HK-2 (cell line): ENCODE results near the gene PHLDB2.
A peak's percentile ranks its signal among the peaks of the same experiment; 100 is the strongest.

Source experiments
- DNase-seq: peaks from one replicate; pipeline ENCODE4 v3.0.0-alpha.2; 2018; ENCODE audit not compliant: unreplicated experiment

The PHLDB2 gene

GRCh38 chr3:111999484-112000324 lies 140.6 kb downstream of the PHLDB2 start:
- no peak for DNase-seq

GRCh38 chr3:112000367-112000771 lies 141.3 kb downstream of the PHLDB2 start:
- DNase-seq: no peak

GRCh38 chr3:112000966-112001365 lies 141.9 kb downstream of the PHLDB2 start:
- no peak for DNase-seq

- no peak for DNase-seq
Measured at GRCh38 chr3:112001526-112001925, 142.5 kb downstream of the PHLDB2 start.

GRCh38 chr3:112002096-112002971 lies 143.3 kb downstream of the PHLDB2 start:
- DNase-seq: peak; percentile 84

GRCh38 chr3:112003321-112004080 lies 144.4 kb downstream of the PHLDB2 start:
- DNase-seq: no peak

GRCh38 chr3:112004187-112004586 lies 145.1 kb downstream of the PHLDB2 start:
- DNase-seq: no peak

GRCh38 chr3:112004669-112005068 lies 145.6 kb downstream of the PHLDB2 start:
- DNase-seq: no peak

GRCh38 chr3:112005091-112005672 lies 146.1 kb downstream of the PHLDB2 start:
- no peak for DNase-seq

GRCh38 chr3:112007633-112008032 lies 148.6 kb downstream of the PHLDB2 start:
- no peak for DNase-seq

- DNase-seq: no peak
Measured at GRCh38 chr3:112009670-112010069, 150.6 kb downstream of the PHLDB2 start.

GRCh38 chr3:112010636-112011035 lies 151.6 kb downstream of the PHLDB2 start:
- no peak for DNase-seq

GRCh38 chr3:112011376-112011940 lies 152.4 kb downstream of the PHLDB2 start:
- peak; percentile 52 for DNase-seq

GRCh38 chr3:112012205-112012992 lies 153.3 kb downstream of the PHLDB2 start:
- no peak for DNase-seq

GRCh38 chr3:112013058-112013783 lies 154.2 kb downstream of the PHLDB2 start:
- DNase-seq: peak; percentile 45

- no peak for DNase-seq
Measured at GRCh38 chr3:112013784-112014143, 154.7 kb downstream of the PHLDB2 start.

GRCh38 chr3:112017091-112017490 lies 158.0 kb downstream of the PHLDB2 start:
- DNase-seq: no peak

GRCh38 chr3:112018712-112019111 lies 159.6 kb downstream of the PHLDB2 start:
- DNase-seq: no peak

GRCh38 chr3:112019716-112020115 lies 160.7 kb downstream of the PHLDB2 start:
- DNase-seq: no peak

- peak; percentile 45 for DNase-seq
Measured at GRCh38 chr3:112020674-112021085, 161.6 kb downstream of the PHLDB2 start.
